GM10266 (cell line): ENCODE results near the gene MRPL10.

ENCODE experiments used
- DNase-seq: peaks from one replicate; pipeline ENCODE4 v3.0.0; 2012; ENCODE audit errors: extremely low spot score
- TF ChIP-seq, protein P1 (sequence below): IDR thresholded peaks from 2 replicates; pipeline ENCODE4 v1.5.1; 2012; ENCODE audit warnings: mild to moderate bottlenecking, low read depth; ENCODE audit not compliant: control insufficient read depth, insufficient read depth; ENCODE audit errors: missing control alignments

The MRPL10 gene

DNA sequence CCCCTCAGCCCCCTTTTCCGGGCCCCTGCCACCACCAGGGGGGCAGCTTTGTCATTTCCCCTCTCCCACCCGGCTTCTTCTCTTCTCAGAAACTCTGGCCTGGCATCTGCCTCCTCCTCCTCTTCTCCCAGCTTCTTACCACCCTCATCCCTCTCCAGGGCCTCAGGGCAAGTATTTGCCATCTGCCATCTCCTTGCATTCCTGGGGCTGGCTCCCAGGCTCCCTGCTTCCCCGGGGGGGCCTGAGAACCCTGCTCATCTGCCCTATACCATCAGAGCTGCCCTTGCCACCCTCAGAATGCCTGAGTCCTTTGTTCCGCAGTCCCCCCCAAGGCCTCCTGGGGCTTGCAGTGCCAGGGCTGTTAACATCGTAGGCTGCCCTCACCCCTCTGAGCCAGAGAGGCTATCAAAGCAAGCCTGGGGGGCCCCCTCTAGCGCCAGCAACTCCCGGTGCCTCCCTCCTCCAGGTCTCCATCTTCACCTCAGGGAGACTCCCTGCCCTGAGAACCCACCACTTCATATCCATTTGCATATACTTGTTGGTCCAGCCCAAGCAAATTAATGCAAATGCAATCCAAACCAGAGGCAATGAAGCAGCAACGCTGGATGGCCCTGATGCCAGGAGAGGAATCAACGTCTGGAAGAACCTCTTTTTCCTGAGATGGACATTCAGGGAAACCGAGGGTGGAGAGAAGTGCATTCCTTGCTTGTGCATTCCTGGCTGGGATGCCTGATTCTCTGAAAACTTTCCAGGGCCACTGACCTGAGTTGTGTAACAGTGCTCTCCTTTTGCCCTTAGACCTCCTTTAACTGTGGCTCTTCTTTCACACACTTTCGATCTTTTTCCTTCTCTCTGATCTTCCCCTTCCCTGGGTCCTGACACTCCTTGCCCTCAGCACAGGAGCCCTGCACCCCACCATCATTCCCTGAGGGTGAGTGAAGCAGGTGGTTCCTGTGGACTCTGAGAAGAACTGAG is 44.0 kb upstream of the MRPL10 start:
- TF ChIP-seq, protein P1, sequence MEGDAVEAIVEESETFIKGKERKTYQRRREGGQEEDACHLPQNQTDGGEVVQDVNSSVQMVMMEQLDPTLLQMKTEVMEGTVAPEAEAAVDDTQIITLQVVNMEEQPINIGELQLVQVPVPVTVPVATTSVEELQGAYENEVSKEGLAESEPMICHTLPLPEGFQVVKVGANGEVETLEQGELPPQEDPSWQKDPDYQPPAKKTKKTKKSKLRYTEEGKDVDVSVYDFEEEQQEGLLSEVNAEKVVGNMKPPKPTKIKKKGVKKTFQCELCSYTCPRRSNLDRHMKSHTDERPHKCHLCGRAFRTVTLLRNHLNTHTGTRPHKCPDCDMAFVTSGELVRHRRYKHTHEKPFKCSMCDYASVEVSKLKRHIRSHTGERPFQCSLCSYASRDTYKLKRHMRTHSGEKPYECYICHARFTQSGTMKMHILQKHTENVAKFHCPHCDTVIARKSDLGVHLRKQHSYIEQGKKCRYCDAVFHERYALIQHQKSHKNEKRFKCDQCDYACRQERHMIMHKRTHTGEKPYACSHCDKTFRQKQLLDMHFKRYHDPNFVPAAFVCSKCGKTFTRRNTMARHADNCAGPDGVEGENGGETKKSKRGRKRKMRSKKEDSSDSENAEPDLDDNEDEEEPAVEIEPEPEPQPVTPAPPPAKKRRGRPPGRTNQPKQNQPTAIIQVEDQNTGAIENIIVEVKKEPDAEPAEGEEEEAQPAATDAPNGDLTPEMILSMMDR, result no peak
- DNase-seq, result no peak

DNA sequence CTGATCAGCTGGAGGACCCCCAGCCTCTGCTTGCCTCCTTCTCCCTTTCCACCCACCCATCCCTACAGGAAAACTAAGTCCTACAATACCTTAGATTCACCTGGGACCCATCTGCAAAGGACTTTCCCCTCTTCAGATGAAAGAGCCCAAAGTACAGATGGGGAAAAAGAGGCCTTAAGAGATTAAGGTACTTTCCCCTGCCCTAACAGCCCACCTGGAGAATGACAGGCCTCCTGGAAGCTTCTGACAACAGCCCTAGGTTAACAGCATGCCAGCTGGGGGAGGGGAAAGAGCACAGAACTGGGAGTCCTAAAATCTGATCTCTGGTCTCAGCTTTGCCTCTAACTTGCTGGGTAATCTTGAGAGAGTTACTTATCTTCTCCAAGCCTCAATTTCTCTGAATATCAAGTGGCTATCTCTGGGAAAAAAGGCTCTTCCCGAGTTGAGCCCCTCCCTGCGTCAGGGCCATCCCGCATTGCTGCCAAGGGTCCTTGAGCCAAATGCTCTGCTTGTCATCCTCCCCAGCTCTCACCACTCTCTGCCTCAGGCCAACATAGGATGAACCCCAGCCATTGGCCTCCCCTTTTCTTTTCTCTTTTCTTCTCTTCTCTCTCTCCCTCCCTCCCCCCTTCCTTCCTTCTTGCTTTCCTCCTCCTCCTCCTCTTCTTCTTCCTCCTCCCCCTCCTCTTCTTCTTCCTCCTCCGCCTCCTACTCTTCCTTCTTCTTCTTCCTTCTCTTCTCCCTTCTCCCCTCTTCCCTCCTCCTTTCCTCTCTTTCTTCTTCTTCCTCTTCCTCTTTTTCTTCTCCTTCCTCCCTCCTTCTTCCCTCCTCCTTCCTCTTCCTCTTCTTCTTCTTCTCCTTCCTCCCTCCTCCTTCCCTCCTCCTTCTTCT is 42.1 kb upstream of the MRPL10 start:
- TF ChIP-seq, protein P1, result no peak
- no peak for DNase-seq

DNA sequence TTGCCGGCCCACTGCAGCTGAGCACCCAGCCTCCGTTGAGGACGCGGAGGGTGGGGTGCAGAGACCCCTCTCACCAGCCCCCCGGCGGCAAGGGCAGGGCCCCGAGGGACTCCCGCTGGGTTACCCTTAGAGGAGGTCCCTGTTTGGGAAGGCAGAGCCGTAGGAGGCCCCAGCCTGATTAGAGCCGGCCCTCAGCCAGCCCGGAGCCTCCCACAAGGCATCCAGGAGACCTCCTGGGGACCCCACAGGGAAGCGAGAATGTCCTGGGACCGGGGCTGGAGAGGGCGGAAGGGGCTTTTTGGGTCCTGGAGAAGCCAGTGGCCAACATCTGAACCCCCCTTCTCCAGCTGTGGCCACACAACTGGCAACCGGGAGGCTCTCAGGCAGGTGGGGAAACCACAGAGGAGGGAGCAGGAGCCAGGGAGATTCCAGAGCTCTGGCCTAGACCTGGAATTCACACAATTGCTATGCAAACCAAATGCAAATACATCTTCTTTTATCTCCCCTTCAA is 41.4 kb upstream of the MRPL10 start:
- DNase-seq, result no peak
- TF ChIP-seq, protein P1, result no peak

DNA sequence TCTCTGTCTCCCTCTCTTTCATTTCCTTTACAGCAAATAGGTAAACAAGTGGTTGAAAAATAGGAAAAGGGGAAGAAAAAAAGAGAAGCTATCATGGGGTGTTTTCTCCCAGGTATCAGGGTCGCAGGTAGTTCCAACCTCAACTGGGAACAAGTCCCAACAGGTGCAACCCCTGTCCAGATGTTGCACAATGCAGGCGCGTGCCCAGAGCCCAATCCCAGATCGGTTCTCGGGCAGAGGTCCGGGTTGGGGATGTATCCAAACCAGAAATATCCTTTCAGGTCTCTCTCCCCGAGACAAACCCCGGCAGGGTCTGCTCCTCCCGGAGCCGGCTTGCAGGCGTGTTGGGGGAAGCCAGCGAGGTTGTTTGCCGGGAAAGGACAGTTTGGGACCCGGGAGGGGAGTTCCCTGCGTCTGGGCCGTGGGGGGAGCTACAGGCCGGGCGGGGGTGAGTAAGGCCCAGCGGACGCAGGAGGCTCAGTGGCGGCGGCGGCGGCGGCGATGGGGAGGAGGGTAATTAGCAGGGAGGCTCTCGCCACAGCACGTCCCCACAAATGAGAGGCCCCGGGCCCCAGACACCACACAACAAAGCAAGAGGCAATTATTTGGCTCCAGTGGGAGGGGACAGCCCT is 40.8 kb upstream of the MRPL10 start:
- TF ChIP-seq, protein P1, result no peak
- DNase-seq, result no peak

DNA sequence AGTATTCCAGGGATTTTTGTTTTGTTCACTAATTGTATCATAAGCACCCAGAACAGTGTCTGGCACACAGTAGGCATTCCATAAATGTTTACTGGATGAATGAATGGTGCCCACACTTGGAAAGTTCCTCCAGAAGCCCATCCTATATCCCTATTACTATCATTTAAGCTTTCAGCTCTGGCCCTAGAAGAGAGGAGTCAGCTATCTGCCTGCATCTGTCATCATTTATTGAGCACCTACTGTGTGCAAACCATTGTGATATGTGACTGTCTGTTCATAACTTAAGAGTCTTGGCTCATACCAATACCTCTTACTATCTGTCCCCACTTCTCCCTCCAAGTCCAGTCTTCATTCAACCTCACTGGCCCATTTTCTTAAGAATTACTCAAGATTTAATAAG is 39.7 kb upstream of the MRPL10 start:
- TF ChIP-seq, protein P1, result no peak
- DNase-seq, result no peak

DNA sequence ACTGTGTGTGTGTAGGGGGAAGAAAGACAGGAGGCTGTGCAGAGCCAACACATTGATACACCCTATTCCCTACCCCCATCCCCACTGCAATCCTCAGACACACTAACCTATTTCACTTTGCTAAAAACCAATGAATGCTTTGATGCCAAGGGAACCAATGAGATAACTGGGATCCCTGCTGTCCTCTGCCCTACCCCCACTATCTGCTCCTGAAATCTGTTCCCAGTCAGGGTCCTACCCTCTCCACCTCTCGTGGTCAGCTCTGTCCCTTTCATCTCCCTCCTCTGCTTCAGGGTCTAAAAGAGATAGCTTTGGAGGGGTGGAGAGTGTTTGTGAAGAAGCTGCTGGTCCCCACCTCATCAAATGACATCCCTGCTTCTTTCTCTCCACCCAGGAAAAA is 38.7 kb upstream of the MRPL10 start:
- TF ChIP-seq, protein P1, result no peak
- no peak for DNase-seq
